HG03280 (cell line): ENCODE results near the gene ASIC4.

ENCODE experiments used
- ATAC-seq: cut with Tn5 transposase; IDR thresholded peaks from one replicate; pipeline ENCODE4 v1.9.1; 2021; ENCODE audit warnings: mild to moderate bottlenecking, moderate library complexity; ENCODE audit not compliant: unreplicated experiment

Gene ASIC4

DNA sequence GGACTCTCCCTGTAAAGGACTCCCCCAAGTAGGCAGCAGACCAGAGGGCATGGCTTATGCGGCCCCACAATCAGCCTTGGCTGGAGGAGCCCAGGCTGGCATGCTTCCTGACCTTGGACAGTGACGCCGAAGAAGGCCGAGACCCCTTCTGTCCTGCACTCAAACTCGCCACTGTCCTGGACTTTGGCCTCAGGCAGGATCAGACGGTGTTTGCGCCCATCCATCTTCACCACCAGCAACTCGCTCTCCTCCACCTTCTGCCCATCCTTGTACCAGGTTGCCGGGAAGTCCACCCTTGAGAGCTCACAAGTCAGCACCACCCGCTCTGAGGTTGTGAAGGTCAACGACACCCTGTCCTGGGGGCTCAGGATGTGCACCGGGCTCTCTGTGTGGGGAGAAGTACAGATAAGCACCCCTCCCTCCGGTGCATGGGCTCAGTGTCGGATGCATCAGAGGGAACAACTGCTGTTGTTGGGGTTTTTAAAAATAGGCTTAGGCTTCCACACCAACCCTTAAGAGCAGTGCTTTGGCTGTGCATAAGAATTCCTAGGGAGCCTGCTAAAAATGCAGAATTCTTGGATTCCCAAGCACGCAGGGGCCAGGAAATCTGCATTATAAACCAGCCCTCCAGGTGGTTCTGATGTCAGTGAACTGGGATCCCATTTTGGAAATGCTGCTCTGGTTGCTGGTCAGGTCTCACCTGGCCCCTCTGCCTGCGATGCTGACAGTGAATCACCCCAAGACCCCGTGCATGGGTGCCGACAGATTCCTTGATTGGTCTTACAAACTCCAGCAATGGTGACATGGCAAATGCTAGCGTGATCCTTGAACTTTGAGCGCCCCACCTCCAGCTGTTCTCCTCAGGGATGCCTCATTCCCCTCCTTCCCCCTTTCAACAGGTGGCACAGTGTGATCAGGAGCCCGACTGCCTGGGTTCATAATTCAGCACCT is 51.1 kb downstream of the ASIC4 start:
- ATAC-seq: no peak

DNA sequence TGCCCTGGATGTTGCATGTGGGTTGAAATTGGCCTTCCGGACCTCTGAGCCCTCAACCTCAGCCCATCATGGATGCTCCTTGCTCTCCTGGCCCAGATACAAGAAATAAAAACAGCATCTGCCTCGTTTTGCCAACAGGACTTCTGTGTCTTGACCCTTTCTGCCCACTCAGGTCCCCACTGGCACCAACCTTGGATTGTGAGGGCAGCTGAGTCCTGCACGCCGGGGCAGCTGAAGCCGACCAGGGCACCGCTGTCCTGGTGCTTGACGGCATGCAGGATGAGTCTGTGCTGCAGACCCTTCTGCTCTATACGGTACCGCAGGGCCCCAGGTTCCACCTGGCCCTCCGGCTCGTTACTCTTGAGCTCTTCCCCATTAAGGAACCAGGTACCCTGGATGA is 52.4 kb downstream of the ASIC4 start:
- ATAC-seq: no peak

DNA sequence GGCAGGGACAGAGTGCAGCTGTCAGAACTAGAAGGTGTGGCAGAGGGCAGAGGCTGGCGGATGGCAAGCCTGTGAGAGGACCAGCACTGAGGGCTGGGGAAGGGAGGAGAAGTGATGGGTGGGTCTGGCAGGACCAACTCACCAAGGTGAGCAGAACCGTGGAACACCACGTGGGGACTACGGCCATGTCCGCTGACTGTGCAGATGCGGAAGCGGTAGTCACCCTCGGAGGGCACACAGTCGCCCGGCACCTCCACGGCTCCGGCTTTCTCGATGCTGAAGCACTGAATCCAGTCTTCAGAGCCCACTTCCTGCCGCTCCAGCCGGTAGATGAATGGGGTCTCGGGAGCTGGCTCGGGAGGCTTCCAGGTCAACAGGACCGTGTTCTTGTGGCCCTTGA is 52.8 kb downstream of the ASIC4 start:
- no peak for ATAC-seq

- ATAC-seq: no peak
These were observed 53.6 kb downstream of the ASIC4 start for GRCh38 chr2:219567791-219568361.

DNA sequence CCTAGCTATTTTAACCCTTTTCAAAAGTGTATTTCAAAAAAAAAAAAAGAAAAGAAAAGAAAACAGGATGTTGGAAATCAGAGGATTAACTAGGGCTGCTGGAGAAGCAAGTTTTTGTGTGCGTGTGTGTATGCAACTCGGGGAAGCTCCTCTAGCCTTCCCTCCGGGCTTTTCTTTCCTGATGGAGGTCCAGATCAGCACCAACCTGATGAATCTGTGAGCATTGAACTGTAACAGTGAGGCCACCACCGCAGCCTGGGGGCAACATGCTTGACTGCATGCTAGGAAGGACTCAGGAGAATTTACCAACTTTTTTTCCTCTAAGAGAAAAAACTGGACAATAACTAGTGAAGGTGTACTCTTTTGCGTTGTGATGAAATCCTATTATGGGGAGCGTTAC is 54.8 kb downstream of the ASIC4 start:
- no peak for ATAC-seq

GRCh38 chr2:219569635-219570034 is 55.4 kb downstream of the ASIC4 start:
- no peak for ATAC-seq

DNA sequence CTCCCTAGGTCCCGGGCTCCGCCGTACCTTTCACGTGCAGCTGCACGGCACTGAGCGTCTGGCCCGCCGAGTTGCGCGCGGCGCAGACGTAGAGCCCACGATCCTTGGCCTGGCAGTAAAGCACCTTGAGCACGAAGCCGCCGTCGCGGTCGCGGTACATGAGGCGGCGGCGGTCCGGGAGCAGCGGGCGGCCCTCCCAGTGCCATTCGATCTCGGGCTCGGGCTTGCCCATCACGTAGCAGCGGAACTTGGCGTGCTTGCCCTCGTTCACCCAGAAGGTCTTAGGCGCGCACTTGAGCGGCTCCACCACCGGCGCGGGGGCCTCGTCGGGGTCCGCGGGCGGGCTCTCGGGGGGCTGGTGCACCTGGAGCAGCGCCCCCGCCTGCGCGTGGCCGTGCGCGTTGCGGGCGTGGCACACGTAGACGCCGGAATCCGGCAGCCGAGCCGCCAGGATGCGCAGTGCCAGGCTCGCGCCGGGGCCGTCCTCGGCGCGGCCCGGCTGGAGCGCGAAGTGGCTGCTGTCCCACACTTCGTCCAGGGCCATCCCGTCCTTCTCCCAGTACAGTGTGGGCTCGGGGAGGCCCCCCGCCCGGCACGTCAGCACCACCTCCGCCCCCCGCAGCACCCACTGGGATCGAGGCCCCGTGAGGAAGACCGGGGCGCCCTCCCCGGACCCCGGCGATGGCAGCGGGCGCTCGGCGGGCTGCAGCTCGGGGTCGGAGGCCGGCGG is 56.1 kb downstream of the ASIC4 start:
- ATAC-seq: no peak

- ATAC-seq: no peak
These were observed 56.6 kb downstream of the ASIC4 start for GRCh38 chr2:219570924-219571310.

GRCh38 chr2:219571311-219572236 is 57.3 kb downstream of the ASIC4 start, which contains the start of gene OBSL1:
Gene OBSL1 (minus strand): TSS chr2:219571539. CDS start chr2:219571232, 307 bp downstream.
- no peak for ATAC-seq

DNA sequence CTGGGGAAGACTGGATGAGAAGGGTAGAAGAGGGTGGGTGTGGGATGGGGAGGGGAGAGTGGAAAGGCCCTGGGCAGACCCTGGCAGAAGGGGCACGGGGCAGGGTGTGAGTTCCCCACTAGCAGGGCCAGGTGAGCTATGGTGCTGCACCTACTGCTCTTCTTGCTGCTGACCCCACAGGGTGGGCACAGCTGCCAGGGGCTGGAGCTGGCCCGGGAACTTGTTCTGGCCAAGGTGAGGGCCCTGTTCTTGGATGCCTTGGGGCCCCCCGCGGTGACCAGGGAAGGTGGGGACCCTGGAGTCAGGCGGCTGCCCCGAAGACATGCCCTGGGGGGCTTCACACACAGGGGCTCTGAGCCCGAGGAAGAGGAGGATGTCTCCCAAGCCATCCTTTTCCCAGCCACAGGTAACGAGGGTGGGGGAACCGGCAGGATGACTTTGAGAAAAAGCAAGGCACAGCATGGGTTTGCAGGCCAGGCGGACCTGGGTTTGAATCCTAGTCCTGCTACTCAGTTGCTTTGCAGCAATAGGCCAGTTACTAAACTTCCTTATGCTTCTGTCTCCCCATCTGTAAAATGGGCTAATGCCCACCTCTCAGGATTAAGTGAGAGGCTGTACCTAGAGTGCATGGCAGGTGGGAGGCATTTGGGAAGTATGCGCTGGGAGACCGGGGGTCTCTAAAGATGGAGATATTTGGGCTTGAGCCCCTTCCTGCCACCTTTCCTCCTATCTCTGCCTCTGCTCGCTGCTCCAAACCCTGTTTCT is 58.1 kb downstream of the ASIC4 start, which contains the start of gene INHA:
Gene INHA, plus strand, starts transcription at position 74 of the 765 bp plus-strand sequence. Its CDS starts 65 bp downstream, at position 139.
- no peak for ATAC-seq

DNA sequence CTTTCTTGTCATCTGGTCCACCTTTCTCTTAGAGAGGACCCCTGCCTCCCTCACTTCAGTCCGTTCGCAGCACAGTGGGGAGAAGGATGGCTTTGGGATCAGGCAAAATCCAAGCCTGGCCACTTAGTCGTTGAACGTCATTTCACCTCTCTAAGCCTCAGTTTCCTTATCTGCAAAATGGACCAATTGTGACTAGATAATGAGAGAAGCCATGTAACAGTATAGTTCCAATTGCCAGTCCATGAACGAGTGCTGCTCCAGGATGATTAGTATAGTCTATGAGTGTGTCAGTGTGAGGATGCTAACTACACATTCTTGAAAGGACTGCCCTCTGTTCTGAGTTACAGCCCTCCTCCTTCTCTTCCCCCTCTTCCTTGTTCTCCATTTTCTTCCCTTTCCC is 58.9 kb downstream of the ASIC4 start:
- no peak for ATAC-seq

- ATAC-seq: no peak
These were observed 60.4 kb downstream of the ASIC4 start for GRCh38 chr2:219574484-219575311.

- ATAC-seq: no peak
These were observed 61.6 kb downstream of the ASIC4 start for GRCh38 chr2:219575566-219576504.

DNA sequence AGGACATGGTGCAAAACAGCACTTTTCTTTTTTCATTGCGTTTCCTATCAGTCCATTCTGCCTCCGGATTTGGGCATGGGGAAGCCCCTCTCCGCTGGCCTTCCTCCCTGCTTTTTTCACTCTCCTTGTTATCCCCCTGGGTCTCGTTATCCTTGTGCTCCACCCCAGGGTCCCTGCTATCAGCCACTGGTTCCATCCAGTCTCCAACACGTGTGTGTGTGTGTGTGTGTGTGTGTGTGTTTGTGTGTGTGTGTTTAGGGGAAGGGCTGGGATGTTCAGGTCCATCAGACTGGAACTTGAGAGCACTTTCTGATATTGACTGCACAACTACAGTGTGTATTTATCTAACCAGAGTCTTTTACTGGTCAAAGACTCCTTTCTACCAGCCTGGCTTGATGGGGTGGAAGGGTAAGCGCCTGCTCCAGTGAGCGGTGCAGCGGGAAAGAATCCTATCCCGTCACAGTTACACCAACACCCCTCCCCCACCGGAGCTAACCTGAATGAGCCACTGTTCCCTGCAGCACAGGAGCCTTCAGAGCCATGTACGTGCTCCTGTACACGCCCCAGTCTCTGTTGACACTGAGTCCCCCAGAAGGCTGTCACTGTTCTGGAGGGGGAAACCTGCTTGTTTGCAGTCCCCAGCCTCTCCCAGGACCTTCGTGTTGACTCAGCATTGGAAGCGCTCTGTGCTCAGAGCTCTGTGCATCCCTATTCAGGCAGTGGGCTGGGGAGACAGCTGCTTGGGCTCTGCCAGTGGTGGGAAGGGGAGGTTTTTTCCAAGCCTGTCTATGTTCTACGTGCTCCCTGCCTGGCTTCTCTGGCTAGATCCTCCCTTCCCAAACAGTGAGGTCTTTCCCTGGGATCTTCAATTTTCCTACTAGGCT is 62.5 kb downstream of the ASIC4 start:
- ATAC-seq: no peak

GRCh38 chr2:219578811-219579613 is 64.7 kb downstream of the ASIC4 start:
- no peak for ATAC-seq

DNA sequence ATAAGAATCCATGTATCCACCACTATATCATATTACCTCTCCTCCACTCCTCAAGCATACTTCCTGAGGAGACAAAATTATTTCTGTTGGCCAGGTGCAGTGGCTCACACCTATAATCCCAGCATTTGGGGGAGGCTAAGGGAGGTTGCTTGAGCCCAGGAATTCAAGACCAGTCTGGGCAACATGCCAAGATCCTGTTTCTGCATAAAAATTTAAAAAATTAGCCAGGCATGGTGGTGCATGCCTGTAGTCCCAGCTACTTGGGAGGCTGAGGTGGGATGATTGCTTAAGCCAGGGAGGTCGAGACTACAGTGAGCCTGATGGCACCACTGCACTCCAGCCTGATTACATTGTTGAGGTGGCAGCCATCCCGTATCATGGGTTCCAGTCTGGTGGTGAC is 67.1 kb downstream of the ASIC4 start:
- ATAC-seq: no peak
